Skeletal muscle tissue (tissue), 4 donors: ENCODE results near the gene MTCH2. TPM values are rescaled to one million over a fixed set of nuclear protein-coding genes. Genes with fewer than 3 reads are reported as not detected.
"Not testable (repeated sequence)": the region's sequence is repeated elsewhere in the genome, so short reads cannot be mapped to it uniquely, and the experiment has no call there.

ENCODE experiments used
- H3K27ac ChIP-seq: one replicate; pipeline ENCODE4 v1.7.0; 2013; ENCODE audit warnings: mild to moderate bottlenecking, low read depth, low read length, inconsistent platforms
- H3K27me3 ChIP-seq, 3 donors: one replicate each; pipeline ENCODE4 v1.7.0; 2013; ENCODE audit warnings: low read length in 3 of 3; ENCODE audit not compliant: control insufficient read depth in 3 of 3, insufficient read depth in 3 of 3
- H3K36me3 ChIP-seq, 3 donors: one replicate each; pipeline ENCODE4 v1.7.0; 2013; ENCODE audit warnings: low read length in 3 of 3; ENCODE audit not compliant: control insufficient read depth in 3 of 3, insufficient read depth in 3 of 3
- H3K4me1 ChIP-seq, 3 donors: one replicate each; pipeline ENCODE4 v1.7.0; 2013; ENCODE audit warnings: low read length in 3 of 3, mild to moderate bottlenecking in 3 of 3; ENCODE audit not compliant: control insufficient read depth in 3 of 3, insufficient read depth in 3 of 3
- H3K4me3 ChIP-seq, 3 donors: one replicate each; pipeline ENCODE4 v1.7.0; 2013; ENCODE audit warnings: low read length in 3 of 3
- H3K9ac ChIP-seq, 3 donors: one replicate each; pipeline ENCODE4 v1.7.0; 2013; ENCODE audit warnings: low read length in 3 of 3, mild to moderate bottlenecking in 3 of 3, moderate library complexity in 2 of 3, low read depth in 1 of 3
- H3K9me3 ChIP-seq, 3 donors: one replicate each; pipeline ENCODE4 v1.7.0; 2013; ENCODE audit warnings: low read length in 3 of 3; ENCODE audit not compliant: control insufficient read depth in 3 of 3
- total RNA-seq: library from RNA; depleted of rRNA; stranded (reverse); fragments of >200 nt; gene quantifications from one replicate; pipeline ENCODE4 v1.2.3, GENCODE V29; 2014
- donor health status: Osteomylitis.

Gene MTCH2
- total RNA-seq, 1 donor from 2014 or later = 41.2 TPM

- Histone ChIP-seq H3K27me3 (no peaks in the 10 kb centered on the region), H3K36me3 (no peaks in the 10 kb centered on the region), H3K9ac (no peak overlapping the region), H3K4me3 (no peak overlapping the region), H3K9me3 (no peaks in the 10 kb centered on the region), H3K4me1 (peaks cover 9 to 15% (median 10%) of the 10 kb centered on the region in 3 donors), H3K27ac (no peak overlapping the region)
These were observed 3.1 kb upstream of the MTCH2 start for GRCh38 chr11:47645500-47645899.

- Histone ChIP-seq H3K27me3 (no peaks in the 10 kb centered on the region), H3K36me3 (peaks cover 3 to 14% (median 10%) of the 10 kb centered on the region in 3 donors), H3K4me1 (peaks cover 9 to 15% (median 12%) of the 10 kb centered on the region in 3 donors), H3K9me3 (no peaks in the 10 kb centered on the region), H3K27ac (peak overlapping the region; percentile 97), H3K9ac (peak overlapping the region; percentile 89 to 95 (median 93)), H3K4me3 (peak overlapping the region; percentile 89 to 95 (median 91))
These were observed 710 bp downstream of the MTCH2 start for GRCh38 chr11:47641600-47642098.

- H3K27ac ChIP-seq, H3K9ac ChIP-seq, H3K4me3 ChIP-seq, H3K27me3 ChIP-seq, H3K9me3 ChIP-seq: not testable (repeated sequence)
- peaks cover 9 to 15% (median 12%) of the 10 kb centered on the region in 3 donors for H3K4me1 ChIP-seq
- H3K36me3 ChIP-seq = peaks cover 3 to 14% (median 10%) of the 10 kb centered on the region in 3 donors
These were observed 1.9 kb downstream of the MTCH2 start for GRCh38 chr11:47640506-47640905.

GRCh38 chr11:47636331-47636730, 6.0 kb downstream of the MTCH2 start:
- peaks cover 21 to 39% (median 35%) of the 10 kb centered on the region in 3 donors for H3K36me3 ChIP-seq
- H3K27ac ChIP-seq, H3K9me3 ChIP-seq, H3K27me3 ChIP-seq, H3K4me3 ChIP-seq, H3K4me1 ChIP-seq, H3K9ac ChIP-seq: not testable (repeated sequence)

GRCh38 chr11:47631473-47631872, 10.9 kb downstream of the MTCH2 start:
- Histone ChIP-seq H3K9me3 (no peaks in the 10 kb centered on the region), H3K4me1 (no peaks in the 10 kb centered on the region), H3K27me3 (no peaks in the 10 kb centered on the region), H3K27ac (no peak overlapping the region), H3K4me3 (no peak overlapping the region), H3K36me3 (peaks cover 30 to 60% (median 55%) of the 10 kb centered on the region in 3 donors), H3K9ac (no peak overlapping the region)

- Histone ChIP-seq H3K36me3 (peaks cover 26 to 65% (median 62%) of the 10 kb centered on the region in 3 donors), H3K4me3 (no peak overlapping the region), H3K9ac (no peak overlapping the region), H3K4me1 (no peaks in the 10 kb centered on the region), H3K9me3 (no peaks in the 10 kb centered on the region), H3K27me3 (no peaks in the 10 kb centered on the region), H3K27ac (no peak overlapping the region)
These were observed 14.3 kb downstream of the MTCH2 start for GRCh38 chr11:47628026-47628425.

- H3K9me3 ChIP-seq = no peaks in the 10 kb centered on the region
- H3K27ac ChIP-seq = no peak overlapping the region
- no peak overlapping the region for H3K9ac ChIP-seq
- H3K4me1 ChIP-seq = no peaks in the 10 kb centered on the region
- no peak overlapping the region for H3K4me3 ChIP-seq
- H3K36me3 ChIP-seq = peaks cover 33 to 66% (median 65%) of the 10 kb centered on the region in 3 donors
- H3K27me3 ChIP-seq = no peaks in the 10 kb centered on the region
These were observed 16.1 kb downstream of the MTCH2 start for GRCh38 chr11:47626234-47626633.

- no peaks in the 10 kb centered on the region for H3K27me3 ChIP-seq
- no peaks in the 10 kb centered on the region for H3K9me3 ChIP-seq
- no peak overlapping the region for H3K27ac ChIP-seq
- no peaks in the 10 kb centered on the region for H3K4me1 ChIP-seq
- H3K9ac ChIP-seq = no peak overlapping the region
- peaks cover 29 to 55% (median 51%) of the 10 kb centered on the region in 3 donors for H3K36me3 ChIP-seq
- no peak overlapping the region for H3K4me3 ChIP-seq
These were observed 21.5 kb downstream of the MTCH2 start for GRCh38 chr11:47620836-47621378.

GRCh38 chr11:47617417-47617809, 24.9 kb downstream of the MTCH2 start:
- Histone ChIP-seq H3K27me3 (no peaks in the 10 kb centered on the region), H3K27ac (no peak overlapping the region), H3K36me3 (peaks cover 18 to 35% (median 29%) of the 10 kb centered on the region in 3 donors), H3K9ac (no peak overlapping the region), H3K4me1 (no peaks in the 10 kb centered on the region), H3K4me3 (no peak overlapping the region), H3K9me3 (no peaks in the 10 kb centered on the region)

GRCh38 chr11:47616726-47617416, 25.5 kb downstream of the MTCH2 start:
- Histone ChIP-seq H3K27ac (no peak overlapping the region), H3K36me3 (peaks cover 13 to 30% (median 24%) of the 10 kb centered on the region in 3 donors), H3K4me3 (no peak overlapping the region), H3K27me3 (no peaks in the 10 kb centered on the region), H3K9me3 (no peaks in the 10 kb centered on the region), H3K4me1 (no peaks in the 10 kb centered on the region), H3K9ac (no peak overlapping the region)
